Measurements from ENCODE around the gene TUBA1B. TPM values are rescaled to one million over a fixed set of nuclear protein-coding genes. Genes with fewer than 3 reads are reported as not detected.
A peak's percentile ranks its signal among the peaks of the same experiment; 100 is the strongest.

Gene TUBA1B
- total RNA-seq, 1 donor, result 2,451 TPM

GRCh38 chr12:49094160-49094974 is 36.8 kb downstream of the TUBA1B start, which contains the start of gene DHH:
TSS of gene DHH (minus strand) at chr12:49094801. CDS start at chr12:49094512, 289 bp downstream.
- H3K4me3 ChIP-seq (ENCODE audit: low read depth, low read length), result no peak within 1 kb of the TSS
- TF ChIP-seq CTCF (IDR thresholded peaks at IDR 0.05; ENCODE audit: insufficient read depth, low read length), result no peak
- DNase-seq (ENCODE audit: low read depth), result no peak

- DNase-seq (ENCODE audit: low read depth), result no peak
- no peak for TF ChIP-seq CTCF (IDR thresholded peaks at IDR 0.05; ENCODE audit: insufficient read depth, low read length)
- H3K4me3 ChIP-seq (ENCODE audit: low read depth, low read length), result no peak overlapping the region
Observed at GRCh38 chr12:49093792-49094159, 37.4 kb downstream of the TUBA1B start.

GRCh38 chr12:49092816-49093406 is 38.3 kb downstream of the TUBA1B start:
- no peak for DNase-seq (ENCODE audit: low read depth)
- no peak for TF ChIP-seq CTCF (IDR thresholded peaks at IDR 0.05; ENCODE audit: insufficient read depth, low read length)
- H3K4me3 ChIP-seq (ENCODE audit: low read depth, low read length), result no peak overlapping the region

GRCh38 chr12:49092086-49092815 is 38.9 kb downstream of the TUBA1B start:
- no peak for DNase-seq (ENCODE audit: low read depth)
- H3K4me3 ChIP-seq (ENCODE audit: low read depth, low read length), result peak overlapping the region; percentile 42
- peak; percentile 57 for TF ChIP-seq CTCF (IDR thresholded peaks at IDR 0.05; ENCODE audit: insufficient read depth, low read length)

GRCh38 chr12:49091836-49092085 is 39.4 kb downstream of the TUBA1B start:
- DNase-seq (ENCODE audit: low read depth), result no peak
- no peak for TF ChIP-seq CTCF (IDR thresholded peaks at IDR 0.05; ENCODE audit: insufficient read depth, low read length)
- peak overlapping the region; percentile 42 for H3K4me3 ChIP-seq (ENCODE audit: low read depth, low read length)

- no peak for TF ChIP-seq CTCF (IDR thresholded peaks at IDR 0.05; ENCODE audit: insufficient read depth, low read length)
- no peak overlapping the region for H3K4me3 ChIP-seq (ENCODE audit: low read depth, low read length)
- no peak for DNase-seq (ENCODE audit: low read depth)
Observed at GRCh38 chr12:49091056-49091835, 39.9 kb downstream of the TUBA1B start.
